ENCODE measurements around the gene CYB5A.

DNA sequence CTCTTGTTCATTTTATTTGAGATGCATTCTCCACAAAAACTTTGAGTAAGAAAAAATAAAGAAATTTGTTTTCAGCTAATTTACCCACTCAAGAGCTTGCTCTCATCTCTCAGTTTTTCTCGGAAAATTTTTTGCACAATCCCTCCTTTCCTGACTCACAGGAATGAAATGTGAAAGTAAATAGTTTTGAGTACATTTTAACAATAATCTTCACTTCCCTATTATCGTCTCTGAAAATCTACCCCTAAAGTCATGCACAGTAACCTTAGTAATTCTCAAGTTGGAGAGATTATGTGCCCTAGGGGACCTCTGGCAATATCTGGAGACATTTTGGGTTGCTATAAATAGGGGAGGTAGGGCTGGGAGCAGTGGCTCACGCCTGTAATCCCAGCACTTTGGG is 2.6 kb downstream of the CYB5A start:
- TF ChIP-seq CTCF (IDR thresholded peaks at IDR 0.05) (no peak), POLR2A (IDR thresholded peaks at IDR 0.05) (no peak), EP300 (IDR thresholded peaks at IDR 0.05) (no peak)
